Liver (tissue), 3 donors: ENCODE measurements around the gene LAMC1.

Experiments used
- CTCF ChIP-seq: fragments of 150-350 bp; IDR thresholded peaks from 2 replicates; pipeline ENCODE4 v1.5.1; 2017; ENCODE audit warnings: improper control_type of control experiment, low read depth, low read length; ENCODE audit not compliant: missing input control
- FOXA1 ChIP-seq: IDR thresholded peaks from 2 replicates; pipeline ENCODE4 v1.6.1; 2016; ENCODE audit warnings: antibody characterized with exemption
- JUND ChIP-seq, 2 donors: IDR thresholded peaks; 2 replicates each; pipeline ENCODE4 v1.6.1; 2016; ENCODE audit warnings: antibody characterized with exemption in 2 of 2
- MAX ChIP-seq: IDR thresholded peaks from 2 replicates; pipeline ENCODE4 v1.6.1; 2016; ENCODE audit warnings: antibody characterized with exemption
- NR2F2 ChIP-seq: IDR thresholded peaks from 2 replicates; pipeline ENCODE4 v1.6.1; 2016; ENCODE audit warnings: antibody characterized with exemption
- REST ChIP-seq: IDR thresholded peaks from 2 replicates; pipeline ENCODE4 v1.6.1; 2016; ENCODE audit warnings: antibody characterized with exemption, mild to moderate bottlenecking
- RXRA ChIP-seq, 2 donors: IDR thresholded peaks; 2 replicates each; pipeline ENCODE4 v1.6.1; 2017 to 2018; ENCODE audit warnings: antibody characterized with exemption in 2 of 2, mild to moderate bottlenecking in 1 of 2
- SP1 ChIP-seq: IDR thresholded peaks from 2 replicates; pipeline ENCODE4 v1.6.1; 2018; ENCODE audit warnings: antibody characterized with exemption, mild to moderate bottlenecking
- TAF1 ChIP-seq: conservative IDR thresholded peaks from 2 replicates; pipeline ENCODE4 v1.6.1; 2016; ENCODE audit warnings: antibody characterized with exemption, mild to moderate bottlenecking
- YY1 ChIP-seq: IDR thresholded peaks from 2 replicates; pipeline ENCODE4 v1.6.1; 2016; ENCODE audit warnings: antibody characterized with exemption, mild to moderate bottlenecking
- ZBTB33 ChIP-seq: IDR thresholded peaks from 2 replicates; pipeline ENCODE4 v1.6.1; 2016; ENCODE audit warnings: antibody characterized with exemption
- donor health status: healthy.
- donor health status: healthy.

- TF ChIP-seq CTCF (no peak), MAX (no peak), TAF1 (no peak), SP1 (no peak), REST (no peak), ZBTB33 (no peak), YY1 (no peak), NR2F2 (no peak), JUND (IDR thresholded peaks at IDR 0.05) (no peak), RXRA (IDR thresholded peaks at IDR 0.05) (no peak), FOXA1 (no peak)
These were observed 136.7 kb downstream of the LAMC1 start for GRCh38 chr1:183159960-183160359.
